Activated CD8-positive, alpha-beta memory T cell treated with anti-CD3 and anti-CD28 coated beads, Interleukin-2, amount 10 ng/mL, durations not matched to agents 7 days and 5 days (primary cell): ENCODE results near the gene OCSTAMP. TPM values are rescaled to one million over a fixed set of nuclear protein-coding genes. Genes with fewer than 3 reads are reported as not detected.

Experiments used
- ATAC-seq: fragments of 150-1000 bp; cut with Tn5 transposase; one replicate; pipeline ENCODE4 v1.10.0; 2021; ENCODE audit warnings: moderate library complexity
- CTCF ChIA-PET: fragments of 350-600 bp; sonication (Branson Sonifier 250); formaldehyde crosslinking; loops from one replicate; lab custom pipeline; 2021; ENCODE audit warnings: antibody characterized with exemption; lab: Charles Lee
- DNase-seq: peaks from one replicate; pipeline ENCODE4 v3.0.0-alpha.2; 2020
- H3K27ac Mint-ChIP-seq: one replicate; pipeline ENCODE4 v1.8.0; 2021; ENCODE audit warnings: mild to moderate bottlenecking, mixed read lengths
- H3K27me3 Mint-ChIP-seq: one replicate; pipeline ENCODE4 v1.8.0; 2021; ENCODE audit warnings: mixed read lengths
- H3K36me3 Mint-ChIP-seq: one replicate; pipeline ENCODE4 v1.8.0; 2021; ENCODE audit warnings: mild to moderate bottlenecking, mixed read lengths
- H3K4me1 Mint-ChIP-seq: one replicate; pipeline ENCODE4 v1.8.0; 2021; ENCODE audit warnings: mixed read lengths
- H3K4me3 Mint-ChIP-seq: one replicate; pipeline ENCODE4 v1.8.0; 2021; ENCODE audit warnings: mild to moderate bottlenecking, moderate library complexity, mixed read lengths
- H3K9me3 Mint-ChIP-seq: one replicate; pipeline ENCODE4 v1.8.0; 2022; ENCODE audit warnings: low read depth, mixed read lengths
- total RNA-seq, 2 experiments: library from RNA; stranded (reverse); gene quantifications; one replicate each; pipeline ENCODE4 v1.2.3, GENCODE V29; 2021

OCSTAMP gene
- total RNA-seq, 2 experiments from 2014 or later: not detected

DNA sequence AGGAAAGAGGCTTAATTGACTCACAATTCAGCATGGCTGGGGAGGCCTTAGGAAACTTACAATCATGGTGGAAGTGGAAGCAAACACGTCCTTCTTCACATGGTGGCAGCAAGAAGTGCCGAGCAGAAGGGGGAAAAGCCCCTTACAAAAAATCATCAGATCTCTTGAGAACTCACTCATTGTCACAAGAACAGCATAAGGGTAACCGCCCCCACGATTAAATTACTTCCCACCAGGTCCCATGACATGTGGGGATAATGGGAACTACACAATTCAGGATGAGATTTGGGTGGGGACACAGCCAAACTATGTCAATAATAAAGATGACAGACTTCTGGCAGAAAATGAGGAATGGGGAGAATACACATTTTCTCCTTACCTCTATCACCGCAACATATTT, 20.5 kb upstream of the OCSTAMP start:
- ATAC-seq: no peak
- CTCF ChIA-PET: interaction anchor here (5.2 kb wide), 1 partner anchor 9 kb away, joined by 25 read pairs; no protein-coding TSS in a partner anchor
- H3K36me3 Mint-ChIP-seq: no peaks in the 10 kb centered on the region
- no peak for DNase-seq
- H3K4me3 Mint-ChIP-seq: no peak overlapping the region
- peaks cover 27% of the 10 kb centered on the region for H3K4me1 Mint-ChIP-seq
- no peaks in the 10 kb centered on the region for H3K9me3 Mint-ChIP-seq
- H3K27ac Mint-ChIP-seq: no peak overlapping the region
- H3K27me3 Mint-ChIP-seq: peaks cover 33% of the 10 kb centered on the region

DNA sequence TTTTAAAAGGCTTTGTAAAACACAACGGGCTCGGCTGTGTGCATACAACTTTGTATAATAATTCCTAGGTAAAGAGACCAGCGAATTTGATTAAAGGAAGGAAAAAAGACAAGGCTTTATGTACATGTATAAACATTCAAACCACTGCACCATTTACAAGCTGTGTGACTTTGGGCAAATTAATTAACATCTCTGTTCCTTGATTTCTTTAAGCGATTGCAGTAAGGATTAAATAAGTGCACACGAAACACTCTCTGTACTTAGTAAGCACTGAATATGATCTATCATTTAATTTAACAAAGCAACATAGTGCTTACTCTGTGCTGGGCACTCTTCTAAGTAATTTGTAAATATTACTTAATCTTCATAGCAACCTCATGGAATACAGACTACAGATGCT, 19.5 kb upstream of the OCSTAMP start:
- CTCF ChIA-PET: no interaction called here
- no peaks in the 10 kb centered on the region for H3K36me3 Mint-ChIP-seq
- no peak overlapping the region for H3K27ac Mint-ChIP-seq

GRCh38 chr20:46568570-46569129, 18.2 kb upstream of the OCSTAMP start:
- Mint-ChIP-seq H3K36me3 (no peaks in the 10 kb centered on the region), H3K27me3 (peaks cover 33% of the 10 kb centered on the region), H3K27ac (no peak overlapping the region), H3K9me3 (no peaks in the 10 kb centered on the region), H3K4me3 (no peak overlapping the region), H3K4me1 (peaks cover 10% of the 10 kb centered on the region)
- no peak for ATAC-seq
- no peak for DNase-seq
- CTCF ChIA-PET: interaction anchor here (0.9 kb wide), 1 partner anchor 93 kb away, joined by 3 read pairs; no protein-coding TSS in a partner anchor

More for the DNA sequence above, 19.5 kb upstream of the OCSTAMP start:
- H3K27me3 Mint-ChIP-seq: peaks cover 35% of the 10 kb centered on the region
- H3K9me3 Mint-ChIP-seq: no peaks in the 10 kb centered on the region
- no peak for DNase-seq
- peaks cover 21% of the 10 kb centered on the region for H3K4me1 Mint-ChIP-seq
- ATAC-seq: no peak
- no peak overlapping the region for H3K4me3 Mint-ChIP-seq

GRCh38 chr20:46566125-46566524, 15.7 kb upstream of the OCSTAMP start:
- no peak overlapping the region for H3K27ac Mint-ChIP-seq
- no peak for ATAC-seq
- H3K36me3 Mint-ChIP-seq: no peaks in the 10 kb centered on the region
- H3K4me1 Mint-ChIP-seq: peaks cover 2% of the 10 kb centered on the region
- peaks cover 17% of the 10 kb centered on the region for H3K27me3 Mint-ChIP-seq
- H3K9me3 Mint-ChIP-seq: no peaks in the 10 kb centered on the region
- no peak overlapping the region for H3K4me3 Mint-ChIP-seq
- CTCF ChIA-PET: interaction anchor here (1.3 to 1.7 kb wide), 3 partner anchors 16 to 45 kb away, joined by 3 to 8 read pairs (median 4); no protein-coding TSS in a partner anchor
- no peak for DNase-seq

- Mint-ChIP-seq H3K27ac (no peak overlapping the region), H3K4me3 (no peak overlapping the region), H3K27me3 (peaks cover 7% of the 10 kb centered on the region), H3K4me1 (peaks cover 20% of the 10 kb centered on the region), H3K36me3 (no peaks in the 10 kb centered on the region), H3K9me3 (no peaks in the 10 kb centered on the region)
- ATAC-seq: no peak
- no peak for DNase-seq
- CTCF ChIA-PET: interaction anchor here (0.7 to 2.1 kb wide), 11 partner anchors 10 to 124 kb away, joined by 3 to 10 read pairs (median 4); partner anchors contain the start of gene TP53RK
Observed at GRCh38 chr20:46564241-46564957, 13.9 kb upstream of the OCSTAMP start.

DNA sequence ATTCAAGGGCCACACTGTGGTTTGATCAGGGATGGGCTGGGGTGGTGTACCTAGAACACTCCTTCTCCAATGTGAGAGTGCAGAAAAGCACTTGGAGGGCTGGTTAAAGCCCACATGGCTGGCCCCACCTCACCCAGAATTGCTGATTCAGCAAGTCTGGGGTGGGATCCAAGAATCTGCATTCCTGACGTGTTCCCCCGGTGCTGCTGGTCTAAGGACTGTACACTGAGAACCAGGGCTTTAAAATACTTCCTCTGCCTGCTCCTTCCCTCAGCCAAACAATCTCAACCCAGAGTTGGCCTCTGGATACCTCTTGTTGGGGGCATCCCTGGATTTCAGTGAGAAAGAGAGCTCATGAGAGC, 13.4 kb upstream of the OCSTAMP start:
- H3K36me3 Mint-ChIP-seq: no peaks in the 10 kb centered on the region
- H3K27me3 Mint-ChIP-seq: peaks cover 6% of the 10 kb centered on the region
- H3K9me3 Mint-ChIP-seq: no peaks in the 10 kb centered on the region
- H3K4me3 Mint-ChIP-seq: no peak overlapping the region
- no peak for ATAC-seq
- CTCF ChIA-PET: interaction anchor here (0.7 to 2.1 kb wide), 8 partner anchors 9 to 125 kb away, joined by 3 to 10 read pairs (median 4); partner anchors contain the start of gene TP53RK
- no peak overlapping the region for H3K27ac Mint-ChIP-seq
- peaks cover 21% of the 10 kb centered on the region for H3K4me1 Mint-ChIP-seq
- DNase-seq: no peak

DNA sequence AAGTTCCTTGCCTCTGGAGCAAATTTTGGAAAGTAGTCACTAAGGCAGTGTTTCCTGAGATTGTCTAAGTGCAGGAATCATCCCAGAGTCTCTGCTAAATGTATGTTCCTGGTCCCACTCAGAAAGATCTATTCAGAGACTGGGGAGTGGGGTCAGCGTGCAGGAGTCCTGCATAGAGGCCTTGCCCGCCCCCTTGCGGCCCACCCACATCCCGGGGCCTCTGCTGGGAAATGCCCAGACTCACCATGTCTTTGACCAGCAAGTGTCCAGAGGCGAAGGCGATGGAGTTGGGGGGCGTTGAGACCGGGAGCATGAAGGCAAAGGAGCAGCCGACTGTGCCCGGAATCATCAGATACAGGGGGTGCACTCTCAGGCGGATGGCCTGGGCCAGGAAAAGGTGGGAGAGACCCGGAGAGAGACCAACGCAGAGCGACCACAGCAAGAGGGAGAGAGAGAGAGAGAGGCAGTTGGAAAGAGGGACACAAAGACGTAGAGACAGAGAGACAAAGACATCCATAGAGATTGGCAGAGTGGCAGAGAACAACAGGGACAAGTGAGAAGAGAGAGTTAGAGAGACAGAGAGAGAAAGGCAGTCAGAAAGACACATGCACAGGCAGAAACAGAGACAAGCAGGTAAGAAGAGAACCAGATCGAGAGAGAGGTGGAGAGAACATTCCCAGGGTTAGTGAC, 12.9 kb upstream of the OCSTAMP start:
- Mint-ChIP-seq H3K27ac (no peak overlapping the region), H3K4me1 (peaks cover 24% of the 10 kb centered on the region), H3K9me3 (no peaks in the 10 kb centered on the region), H3K27me3 (peaks cover 6% of the 10 kb centered on the region), H3K36me3 (no peaks in the 10 kb centered on the region), H3K4me3 (no peak overlapping the region)
- no peak for ATAC-seq
- CTCF ChIA-PET: interaction anchor here (0.9 to 5.8 kb wide), 11 partner anchors 10 to 125 kb away, joined by 3 to 69 read pairs (median 6); partner anchors contain the start of genes OCSTAMP, TP53RK and ZNF334
- no peak for DNase-seq

GRCh38 chr20:46562373-46563169, 12.1 kb upstream of the OCSTAMP start:
- H3K4me3 Mint-ChIP-seq: no peak overlapping the region
- no peaks in the 10 kb centered on the region for H3K36me3 Mint-ChIP-seq
- H3K4me1 Mint-ChIP-seq: peaks cover 29% of the 10 kb centered on the region
- peaks cover 5% of the 10 kb centered on the region for H3K27me3 Mint-ChIP-seq
- peak; percentile 79 for ATAC-seq
- no peak overlapping the region for H3K27ac Mint-ChIP-seq
- DNase-seq: peak; percentile 81
- no peaks in the 10 kb centered on the region for H3K9me3 Mint-ChIP-seq
- CTCF ChIA-PET: interaction anchor here (0.9 to 5.8 kb wide), 17 partner anchors 11 to 142 kb away, joined by 3 to 69 read pairs (median 6); partner anchors contain the start of genes OCSTAMP, TP53RK and ZNF334

- Mint-ChIP-seq H3K36me3 (no peaks in the 10 kb centered on the region), H3K27ac (no peak overlapping the region), H3K4me3 (no peak overlapping the region), H3K4me1 (peaks cover 34% of the 10 kb centered on the region), H3K9me3 (no peaks in the 10 kb centered on the region), H3K27me3 (peaks cover 4% of the 10 kb centered on the region)
- CTCF ChIA-PET: interaction anchor here (1.0 to 5.8 kb wide), 17 partner anchors 12 to 142 kb away, joined by 3 to 69 read pairs (median 6); partner anchors contain the start of genes OCSTAMP, TP53RK and ZNF334
- DNase-seq: no peak
- ATAC-seq: no peak
Observed at GRCh38 chr20:46562009-46562372, 11.5 kb upstream of the OCSTAMP start.

GRCh38 chr20:46559685-46560440, 9.4 kb upstream of the OCSTAMP start:
- Mint-ChIP-seq H3K27me3 (no peaks in the 10 kb centered on the region), H3K4me1 (peaks cover 47% of the 10 kb centered on the region), H3K4me3 (no peak overlapping the region), H3K36me3 (peaks cover 4% of the 10 kb centered on the region), H3K9me3 (no peaks in the 10 kb centered on the region), H3K27ac (peak overlapping the region; percentile 31)
- ATAC-seq: peak; percentile 43
- DNase-seq: no peak
- CTCF ChIA-PET: interaction anchor here (1.0 to 5.8 kb wide), 9 partner anchors 8 to 130 kb away, joined by 3 to 69 read pairs (median 4); partner anchors contain the start of genes OCSTAMP and TP53RK

GRCh38 chr20:46559001-46559400, 8.5 kb upstream of the OCSTAMP start:
- ATAC-seq: no peak
- Mint-ChIP-seq H3K27me3 (no peaks in the 10 kb centered on the region), H3K36me3 (peaks cover 5% of the 10 kb centered on the region), H3K27ac (no peak overlapping the region), H3K4me3 (no peak overlapping the region), H3K4me1 (peaks cover 54% of the 10 kb centered on the region), H3K9me3 (no peaks in the 10 kb centered on the region)
- no peak for DNase-seq
- CTCF ChIA-PET: interaction anchor here (1.0 to 5.8 kb wide), 7 partner anchors 9 to 130 kb away, joined by 3 to 69 read pairs (median 4); partner anchors contain the start of genes OCSTAMP and TP53RK

GRCh38 chr20:46558511-46558959, 8.1 kb upstream of the OCSTAMP start:
- H3K27ac Mint-ChIP-seq: no peak overlapping the region
- CTCF ChIA-PET: interaction anchor here (0.7 to 5.8 kb wide), 6 partner anchors 8 to 124 kb away, joined by 3 to 69 read pairs (median 5); partner anchors contain the start of gene OCSTAMP
- peaks cover 6% of the 10 kb centered on the region for H3K36me3 Mint-ChIP-seq
- peaks cover 57% of the 10 kb centered on the region for H3K4me1 Mint-ChIP-seq
- no peaks in the 10 kb centered on the region for H3K27me3 Mint-ChIP-seq
- no peak overlapping the region for H3K4me3 Mint-ChIP-seq
- ATAC-seq (no peak), DNase-seq (no peak)
- no peaks in the 10 kb centered on the region for H3K9me3 Mint-ChIP-seq
